ENCODE data around the gene TTC24. TPM values are rescaled to one million over a fixed set of nuclear protein-coding genes. Genes with fewer than 3 reads are reported as not detected.
A peak's percentile ranks its signal among the peaks of the same experiment; 100 is the strongest.

The TTC24 gene
- total and polyA plus RNA-seq, 7 experiments from 2014 or later, result 0.97 to 10.2 (median 3.2) TPM

GRCh38 chr1:156571919-156572662, 7.4 kb upstream of the TTC24 start, which contains the start of gene IQGAP3:
Gene IQGAP3, minus strand, starts transcription at chr1:156572565. Its CDS starts 36 bp downstream, at chr1:156572529.
- H3K9me3 ChIP-seq (ENCODE audit: control insufficient read depth in 2 of 3, low read length in 3 of 3), result no peaks in the 10 kb centered on the region
- CTCF ChIA-PET, result interaction anchor here (0.7 to 1.0 kb wide), 2 partner anchors 36 to 52 kb away, joined by 3 read pairs; no protein-coding TSS in a partner anchor
- Mint-ChIP-seq H3K27ac (peak within 1 kb of the TSS in 5 of 9 donors; percentile 38 to 84 (median 59)), H3K4me3 (peak within 1 kb of the TSS; percentile 69 to 94 (median 84)), H3K27me3 (peaks cover 16 to 41% (median 32%) of the 10 kb centered on the region in 5 donors), H3K4me1 (peaks cover 10 to 27% (median 19%) of the 10 kb centered on the region in 7 donors), H3K9me3 (peaks cover 0 to 2% (median 0%) of the 10 kb centered on the region in 11 donors), H3K36me3 (peaks cover 0 to 9% (median 0%) of the 10 kb centered on the region in 5 donors)
- peaks cover 4 to 9% of the 10 kb centered on the region in 2 donors for H3K4me1 ChIP-seq (ENCODE audit: control insufficient read depth in 2 of 2, insufficient read depth in 2 of 2, low read length in 2 of 2)
- peak within 1 kb of the TSS; percentile 41 for H3K4me3 ChIP-seq (ENCODE audit: low read length)
- no peak within 1 kb of the TSS for H3K27ac ChIP-seq (ENCODE audit: low read depth, low read length)
- ATAC-seq (peak; percentile 93), DNase-seq (peak; percentile 49 to 74 (median 63))
- POLR2A ChIA-PET, result interaction anchor here (0.5 to 1.6 kb wide), 4 partner anchors 10 to 143 kb away, joined by 3 to 4 read pairs (median 3); no protein-coding TSS in a partner anchor
- H3K27me3 ChIP-seq (ENCODE audit: control insufficient read depth in 2 of 2, insufficient read depth in 2 of 2, low read length in 2 of 2), result peaks cover 0 to 16% of the 10 kb centered on the region in 2 donors
- intact Hi-C loops (cut with micrococcal nuclease), result loop anchor here (1.0 to 5.0 kb wide), 8 partner anchors 19 to 116 kb away; partner anchors contain the start of genes MEF2D (in 1 of the 2) and NAXE (in 1 of the 2)
- H3K36me3 ChIP-seq (ENCODE audit: control insufficient read depth in 2 of 3, insufficient read depth in 3 of 3, low read length in 3 of 3), result no peaks in the 10 kb centered on the region

DNA sequence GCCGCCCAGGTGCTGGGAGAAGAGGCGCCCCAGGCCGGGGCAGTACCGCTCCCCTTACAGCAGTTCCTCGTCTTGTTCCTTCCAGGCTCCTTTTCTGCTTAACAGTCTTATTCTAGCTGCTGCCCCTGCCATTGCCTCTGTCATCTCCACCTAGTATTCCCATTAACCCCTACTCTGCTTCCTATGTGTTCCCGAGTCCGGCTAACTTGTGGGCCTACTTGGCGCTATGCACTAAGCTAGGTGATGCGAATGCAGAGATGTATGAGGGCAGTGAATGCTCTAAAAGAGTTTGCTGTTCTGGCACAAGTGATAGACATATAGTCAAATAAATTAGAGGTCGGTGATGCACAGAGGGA, 6.9 kb upstream of the TTC24 start:
- intact Hi-C loops (cut with micrococcal nuclease), result loop anchor here (1.0 to 5.0 kb wide), 8 partner anchors 19 to 116 kb away; partner anchors contain the start of genes MEF2D (in 1 of the 2) and NAXE (in 1 of the 2)
- H3K36me3 Mint-ChIP-seq, result peaks cover 0 to 7% (median 0%) of the 10 kb centered on the region in 5 donors
- CTCF ChIA-PET, result interaction anchor here (0.6 to 0.7 kb wide), 2 partner anchors 16 to 51 kb away, joined by 3 read pairs; no protein-coding TSS in a partner anchor

DNA sequence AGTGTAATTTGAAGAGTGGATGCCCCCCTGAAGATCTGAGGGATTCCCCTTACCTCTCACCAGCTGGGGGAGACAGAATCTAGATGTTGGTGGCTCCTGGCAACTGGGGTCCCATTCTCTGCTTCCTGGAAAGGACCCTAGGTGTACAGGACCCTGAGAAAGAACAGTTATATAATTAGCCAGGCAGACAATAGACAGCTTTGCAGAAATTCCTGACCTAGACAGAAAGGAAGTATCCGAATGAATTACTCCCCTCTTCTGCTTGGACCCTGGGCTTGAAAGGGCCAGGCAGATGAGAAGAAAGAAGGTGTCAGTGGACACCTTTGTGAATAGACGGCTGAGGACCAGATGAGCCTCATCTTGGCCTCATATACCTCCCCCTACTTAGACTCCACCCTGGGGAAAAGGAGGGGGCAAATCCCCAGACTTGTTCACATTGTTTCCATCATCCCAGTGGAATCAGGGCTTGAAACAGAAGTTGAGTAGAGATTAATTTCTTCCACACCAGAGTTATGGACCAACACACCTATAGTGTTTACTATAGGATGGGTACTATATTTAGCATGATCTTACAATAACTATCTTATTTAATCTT, 5.4 kb upstream of the TTC24 start:
- no peak overlapping the region for H3K27ac ChIP-seq (ENCODE audit: low read depth, low read length)
- CTCF ChIA-PET, result no interaction called here
- H3K9me3 Mint-ChIP-seq, result peaks cover 0 to 2% (median 0%) of the 10 kb centered on the region in 11 donors
- peaks cover 4 to 9% of the 10 kb centered on the region in 2 donors for H3K4me1 ChIP-seq (ENCODE audit: control insufficient read depth in 2 of 2, insufficient read depth in 2 of 2, low read length in 2 of 2)
- DNase-seq (no peak), ATAC-seq (no peak)
- H3K4me3 ChIP-seq (ENCODE audit: low read length), result no peak overlapping the region
- H3K27me3 Mint-ChIP-seq, result peaks cover 16 to 41% (median 32%) of the 10 kb centered on the region in 5 donors
- peaks cover 0 to 16% of the 10 kb centered on the region in 2 donors for H3K27me3 ChIP-seq (ENCODE audit: control insufficient read depth in 2 of 2, insufficient read depth in 2 of 2, low read length in 2 of 2)
- POLR2A ChIA-PET, result no interaction called here
- H3K4me3 Mint-ChIP-seq, result no peak overlapping the region
- H3K27ac Mint-ChIP-seq, result no peak overlapping the region
- intact Hi-C loops (cut with micrococcal nuclease), result loop anchor here in 1 of 2 donors (5.0 kb wide), 1 partner anchor 33 kb away; no protein-coding TSS in a partner anchor
- H3K9me3 ChIP-seq (ENCODE audit: control insufficient read depth in 2 of 3, low read length in 3 of 3), result no peaks in the 10 kb centered on the region
- peaks cover 0 to 5% (median 0%) of the 10 kb centered on the region in 5 donors for H3K36me3 Mint-ChIP-seq
- H3K36me3 ChIP-seq (ENCODE audit: control insufficient read depth in 2 of 3, insufficient read depth in 3 of 3, low read length in 3 of 3), result no peaks in the 10 kb centered on the region
- H3K4me1 Mint-ChIP-seq, result peaks cover 10 to 27% (median 19%) of the 10 kb centered on the region in 7 donors

More for the DNA sequence above, 6.9 kb upstream of the TTC24 start:
- Histone ChIP-seq H3K27me3 (ENCODE audit: control insufficient read depth in 2 of 2, insufficient read depth in 2 of 2, low read length in 2 of 2) (peaks cover 0 to 16% of the 10 kb centered on the region in 2 donors), H3K4me3 (ENCODE audit: low read length) (peak overlapping the region; percentile 41), H3K9me3 (ENCODE audit: control insufficient read depth in 2 of 3, low read length in 3 of 3) (no peaks in the 10 kb centered on the region), H3K36me3 (ENCODE audit: control insufficient read depth in 2 of 3, insufficient read depth in 3 of 3, low read length in 3 of 3) (no peaks in the 10 kb centered on the region), H3K27ac (ENCODE audit: low read depth, low read length) (no peak overlapping the region), H3K4me1 (ENCODE audit: control insufficient read depth in 2 of 2, insufficient read depth in 2 of 2, low read length in 2 of 2) (peaks cover 4 to 9% of the 10 kb centered on the region in 2 donors)
- Mint-ChIP-seq H3K4me3 (peak overlapping the region; percentile 69 to 94 (median 84)), H3K27ac (peak overlapping the region in 4 of 9 donors; percentile 21 to 59 (median 40)), H3K27me3 (peaks cover 16 to 41% (median 32%) of the 10 kb centered on the region in 5 donors), H3K4me1 (peaks cover 10 to 27% (median 19%) of the 10 kb centered on the region in 7 donors), H3K9me3 (peaks cover 0 to 2% (median 0%) of the 10 kb centered on the region in 11 donors)
- POLR2A ChIA-PET, result interaction anchor here (0.6 to 1.6 kb wide), 3 partner anchors 10 to 70 kb away, joined by 3 to 4 read pairs (median 3); no protein-coding TSS in a partner anchor
- ATAC-seq (no peak), DNase-seq (no peak)

GRCh38 chr1:156577550-156577949, 2.0 kb upstream of the TTC24 start:
- Mint-ChIP-seq H3K4me3 (no peak overlapping the region), H3K27ac (no peak overlapping the region), H3K36me3 (peaks cover 0 to 3% (median 0%) of the 10 kb centered on the region in 5 donors), H3K27me3 (peaks cover 7 to 16% (median 14%) of the 10 kb centered on the region in 5 donors), H3K9me3 (no peaks in the 10 kb centered on the region), H3K4me1 (peaks cover 11 to 22% (median 21%) of the 10 kb centered on the region in 7 donors)
- ChIA-PET POLR2A (interaction anchor here (1.9 kb wide), 1 partner anchor 77 kb away, joined by 4 read pairs; the partner anchor contains the start of gene MEF2D), CTCF (interaction anchor here (0.7 kb wide), 1 partner anchor 117 kb away, joined by 3 read pairs; no protein-coding TSS in a partner anchor)
- Histone ChIP-seq H3K36me3 (ENCODE audit: control insufficient read depth in 2 of 3, insufficient read depth in 3 of 3, low read length in 3 of 3) (no peaks in the 10 kb centered on the region), H3K9me3 (ENCODE audit: control insufficient read depth in 2 of 3, low read length in 3 of 3) (no peaks in the 10 kb centered on the region), H3K27ac (ENCODE audit: low read depth, low read length) (no peak overlapping the region), H3K4me1 (ENCODE audit: control insufficient read depth in 2 of 2, insufficient read depth in 2 of 2, low read length in 2 of 2) (peaks cover 5 to 14% of the 10 kb centered on the region in 2 donors), H3K4me3 (ENCODE audit: low read length) (no peak overlapping the region), H3K27me3 (ENCODE audit: control insufficient read depth in 2 of 2, insufficient read depth in 2 of 2, low read length in 2 of 2) (peaks cover 0 to under 1% of the 10 kb centered on the region in 2 donors)
- ATAC-seq (no peak), DNase-seq (no peak)
- intact Hi-C loops (cut with micrococcal nuclease), result no loop called here

GRCh38 chr1:156578055-156578454, 1.5 kb upstream of the TTC24 start:
- Mint-ChIP-seq H3K4me1 (peaks cover 7 to 22% (median 19%) of the 10 kb centered on the region in 7 donors), H3K27ac (peak overlapping the region in 1 of 9 donors; percentile 17), H3K9me3 (no peaks in the 10 kb centered on the region), H3K36me3 (peaks cover 0 to 3% (median 0%) of the 10 kb centered on the region in 5 donors), H3K27me3 (peaks cover 2 to 12% (median 9%) of the 10 kb centered on the region in 5 donors), H3K4me3 (no peak overlapping the region)
- H3K4me1 ChIP-seq (ENCODE audit: control insufficient read depth in 2 of 2, insufficient read depth in 2 of 2, low read length in 2 of 2), result peaks cover 8 to 18% of the 10 kb centered on the region in 2 donors
- no peak overlapping the region for H3K27ac ChIP-seq (ENCODE audit: low read depth, low read length)
- ChIA-PET CTCF (interaction anchor here (0.7 to 0.8 kb wide), 2 partner anchors 77 to 118 kb away, joined by 3 read pairs; no protein-coding TSS in a partner anchor), POLR2A (interaction anchor here (0.6 to 1.9 kb wide), 2 partner anchors 37 to 77 kb away, joined by 3 to 4 read pairs; partner anchors contain the start of gene MEF2D)
- no peaks in the 10 kb centered on the region for H3K36me3 ChIP-seq (ENCODE audit: control insufficient read depth in 2 of 3, insufficient read depth in 3 of 3, low read length in 3 of 3)
- ATAC-seq (no peak), DNase-seq (no peak)
- no peaks in the 10 kb centered on the region for H3K9me3 ChIP-seq (ENCODE audit: control insufficient read depth in 2 of 3, low read length in 3 of 3)
- intact Hi-C loops (cut with micrococcal nuclease), result no loop called here
- no peak overlapping the region for H3K4me3 ChIP-seq (ENCODE audit: low read length)
- H3K27me3 ChIP-seq (ENCODE audit: control insufficient read depth in 2 of 2, insufficient read depth in 2 of 2, low read length in 2 of 2), result no peaks in the 10 kb centered on the region
